ENCODE measurements around the gene POTEH.
"Not testable (repeated sequence)": the region's sequence is repeated elsewhere in the genome, so short reads cannot be mapped to it uniquely, and the experiment has no call there.

DNA sequence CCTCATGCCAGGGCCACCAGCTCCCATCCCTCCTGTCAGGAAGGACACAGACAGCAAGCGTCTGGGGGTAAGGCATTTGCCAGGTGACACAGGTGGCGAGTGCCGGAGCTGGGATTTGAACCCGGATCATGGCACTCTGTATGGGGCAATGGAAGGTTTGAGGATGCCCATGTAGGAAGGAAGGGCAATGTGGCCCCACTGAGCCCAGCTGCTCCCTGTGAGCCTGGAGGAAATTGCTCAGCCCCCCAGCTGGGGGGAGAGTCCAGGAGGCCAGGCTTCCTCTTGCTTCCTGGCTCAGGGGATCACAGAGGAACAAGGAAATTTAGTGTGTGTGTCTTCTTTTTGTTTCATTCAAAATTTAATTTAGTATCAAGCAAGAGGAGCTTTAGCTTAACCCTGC lies 2.1 kb upstream of the POTEH start:
- TF ChIP-seq, protein P1, sequence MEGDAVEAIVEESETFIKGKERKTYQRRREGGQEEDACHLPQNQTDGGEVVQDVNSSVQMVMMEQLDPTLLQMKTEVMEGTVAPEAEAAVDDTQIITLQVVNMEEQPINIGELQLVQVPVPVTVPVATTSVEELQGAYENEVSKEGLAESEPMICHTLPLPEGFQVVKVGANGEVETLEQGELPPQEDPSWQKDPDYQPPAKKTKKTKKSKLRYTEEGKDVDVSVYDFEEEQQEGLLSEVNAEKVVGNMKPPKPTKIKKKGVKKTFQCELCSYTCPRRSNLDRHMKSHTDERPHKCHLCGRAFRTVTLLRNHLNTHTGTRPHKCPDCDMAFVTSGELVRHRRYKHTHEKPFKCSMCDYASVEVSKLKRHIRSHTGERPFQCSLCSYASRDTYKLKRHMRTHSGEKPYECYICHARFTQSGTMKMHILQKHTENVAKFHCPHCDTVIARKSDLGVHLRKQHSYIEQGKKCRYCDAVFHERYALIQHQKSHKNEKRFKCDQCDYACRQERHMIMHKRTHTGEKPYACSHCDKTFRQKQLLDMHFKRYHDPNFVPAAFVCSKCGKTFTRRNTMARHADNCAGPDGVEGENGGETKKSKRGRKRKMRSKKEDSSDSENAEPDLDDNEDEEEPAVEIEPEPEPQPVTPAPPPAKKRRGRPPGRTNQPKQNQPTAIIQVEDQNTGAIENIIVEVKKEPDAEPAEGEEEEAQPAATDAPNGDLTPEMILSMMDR (conservative IDR thresholded peaks at IDR 0.05; ENCODE audit: low read depth, low read length), result not testable (repeated sequence)
- TF ChIP-seq EZH2 (IDR thresholded peaks at IDR 0.05; ENCODE audit: low read length, unreplicated experiment), result not testable (repeated sequence)
